ENCODE results near the gene MCHR1.

- TF ChIP-seq CTCF (IDR thresholded peaks at IDR 0.05) (no peak), POLR2A (IDR thresholded peaks at IDR 0.05; ENCODE audit: low read length) (no peak), MAX (IDR thresholded peaks at IDR 0.05) (no peak), MAFK (IDR thresholded peaks at IDR 0.05; ENCODE audit: partially characterized antibody) (no peak), REST (IDR thresholded peaks at IDR 0.05) (no peak), KDM5A (IDR thresholded peaks at IDR 0.05) (no peak), JUN (IDR thresholded peaks at IDR 0.05) (no peak), NR3C1 (IDR thresholded peaks at IDR 0.05) (no peak), JUNB (IDR thresholded peaks at IDR 0.05) (no peak), HDAC2 (IDR thresholded peaks at IDR 0.05) (no peak), RFX5 (IDR thresholded peaks at IDR 0.05) (no peak), CEBPB (IDR thresholded peaks at IDR 0.05) (no peak), CHD2 (IDR thresholded peaks at IDR 0.05; ENCODE audit: low read length, partially characterized antibody) (no peak)
These were observed 20.1 kb upstream of the MCHR1 start for GRCh38 chr22:40659166-40659565.

All from A549 (cell line).